ENCODE data around the gene ZMYM4. TPM values are rescaled to one million over a fixed set of nuclear protein-coding genes. Genes with fewer than 3 reads are reported as not detected.

Gene ZMYM4
- polyA plus RNA-seq, 1 donor (not counting 4 experiments of a cell fraction or from before 2014, with no cell fraction given), result 24.8 TPM

DNA sequence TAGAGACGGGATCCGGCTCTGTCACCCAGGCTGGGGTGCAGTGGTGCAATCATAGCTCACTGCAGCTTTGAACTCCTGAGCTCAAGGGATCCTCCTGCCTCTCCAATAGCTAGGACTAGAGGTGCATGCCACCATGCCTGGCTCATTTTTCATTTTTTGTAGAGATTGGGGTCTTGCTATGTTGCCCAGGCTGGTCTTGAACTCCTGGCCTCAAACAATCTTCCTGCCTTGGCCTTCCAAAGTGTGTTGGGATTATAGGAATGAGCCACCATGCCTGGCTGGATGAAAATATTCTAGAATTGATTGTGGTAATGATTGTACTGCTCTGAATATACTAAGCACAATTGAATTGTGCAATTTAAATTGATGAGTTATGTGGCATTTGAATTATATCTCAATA lies 21.9 kb downstream of the ZMYM4 start:
- Histone ChIP-seq H2AFZ (ENCODE audit: control insufficient read depth, low read length) (no peak overlapping the region), H4K20me1 (ENCODE audit: control insufficient read depth, extremely low read depth, insufficient read depth, low read length) (no peaks in the 10 kb centered on the region), H3K27ac (ENCODE audit: control insufficient read depth, insufficient read depth, low read length) (no peak overlapping the region), H3K27me3 (ENCODE audit: control insufficient read depth, extremely low read depth, insufficient read depth, low read length) (no peaks in the 10 kb centered on the region), H3K36me3 (ENCODE audit: control insufficient read depth in 2 of 2, extremely low read depth in 1 of 2, insufficient read depth in 2 of 2, low read length in 2 of 2) (peaks cover 0 to 2% of the 10 kb centered on the region in 2 experiments), H3K4me2 (ENCODE audit: control insufficient read depth, extremely low read depth, insufficient read depth, low read depth, low read length) (no peak overlapping the region), H3K9me1 (ENCODE audit: control insufficient read depth, extremely low read depth, insufficient read depth, low read length) (no peaks in the 10 kb centered on the region), H3K9ac (ENCODE audit: control insufficient read depth, extremely low read depth, insufficient read depth, low read length) (no peak overlapping the region), H3K4me1 (ENCODE audit: control insufficient read depth, extremely low read depth, insufficient read depth, low read length) (peaks cover 10% of the 10 kb centered on the region), H3K9me3 (ENCODE audit: control insufficient read depth, low read depth, low read length) (no peaks in the 10 kb centered on the region), H3K79me2 (ENCODE audit: control insufficient read depth, insufficient read depth, low read length) (peaks cover 29% of the 10 kb centered on the region), H3K4me3 (ENCODE audit: control insufficient read depth in 2 of 3, extremely low read depth in 1 of 3, insufficient read depth in 2 of 3, low read depth in 1 of 3, low read length in 3 of 3) (no peak overlapping the region)
- TF ChIP-seq, protein P1, sequence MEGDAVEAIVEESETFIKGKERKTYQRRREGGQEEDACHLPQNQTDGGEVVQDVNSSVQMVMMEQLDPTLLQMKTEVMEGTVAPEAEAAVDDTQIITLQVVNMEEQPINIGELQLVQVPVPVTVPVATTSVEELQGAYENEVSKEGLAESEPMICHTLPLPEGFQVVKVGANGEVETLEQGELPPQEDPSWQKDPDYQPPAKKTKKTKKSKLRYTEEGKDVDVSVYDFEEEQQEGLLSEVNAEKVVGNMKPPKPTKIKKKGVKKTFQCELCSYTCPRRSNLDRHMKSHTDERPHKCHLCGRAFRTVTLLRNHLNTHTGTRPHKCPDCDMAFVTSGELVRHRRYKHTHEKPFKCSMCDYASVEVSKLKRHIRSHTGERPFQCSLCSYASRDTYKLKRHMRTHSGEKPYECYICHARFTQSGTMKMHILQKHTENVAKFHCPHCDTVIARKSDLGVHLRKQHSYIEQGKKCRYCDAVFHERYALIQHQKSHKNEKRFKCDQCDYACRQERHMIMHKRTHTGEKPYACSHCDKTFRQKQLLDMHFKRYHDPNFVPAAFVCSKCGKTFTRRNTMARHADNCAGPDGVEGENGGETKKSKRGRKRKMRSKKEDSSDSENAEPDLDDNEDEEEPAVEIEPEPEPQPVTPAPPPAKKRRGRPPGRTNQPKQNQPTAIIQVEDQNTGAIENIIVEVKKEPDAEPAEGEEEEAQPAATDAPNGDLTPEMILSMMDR (optimal IDR thresholded peaks at IDR 0.05 in 1 of 3, IDR thresholded peaks at IDR 0.05 in 1 of 3, conservative IDR thresholded peaks at IDR 0.05 in 1 of 3; ENCODE audit: extremely low read depth in 1 of 3, insufficient read depth in 2 of 3, low read length in 3 of 3), result no peak
- TF ChIP-seq EZH2 (IDR thresholded peaks at IDR 0.05; ENCODE audit: low read length), result no peak
- no peak for FAIRE-seq
- dilution Hi-C loops (cut with MboI; ENCODE audit: extremely low pct_ligation_motif_present, low sequenced_read_pairs), result no loop called here
- no peak for DNase-seq (ENCODE audit: low read depth, low spot score)

DNA sequence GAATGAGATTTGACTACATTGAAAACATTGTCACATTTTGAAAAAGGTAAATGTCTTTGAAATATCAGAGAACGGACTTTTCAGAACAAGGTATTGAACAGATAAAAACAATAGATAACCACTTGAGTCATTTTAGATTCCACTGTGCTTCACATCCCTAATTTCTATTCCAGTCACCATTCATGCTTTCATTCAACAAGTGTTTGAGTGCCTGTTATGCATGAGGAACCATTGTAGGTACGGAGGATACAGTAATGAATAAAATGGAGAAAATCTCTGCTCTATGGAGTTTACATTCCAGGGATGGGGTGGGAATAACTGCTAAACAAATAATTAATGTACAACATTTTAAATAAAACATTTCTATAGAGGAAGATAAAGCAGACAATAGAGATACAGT lies 26.3 kb downstream of the ZMYM4 start:
- Histone ChIP-seq H3K4me3 (ENCODE audit: control insufficient read depth in 2 of 3, extremely low read depth in 1 of 3, insufficient read depth in 2 of 3, low read depth in 1 of 3, low read length in 3 of 3) (no peak overlapping the region), H2AFZ (ENCODE audit: control insufficient read depth, low read length) (no peak overlapping the region), H3K9ac (ENCODE audit: control insufficient read depth, extremely low read depth, insufficient read depth, low read length) (no peak overlapping the region), H3K36me3 (ENCODE audit: control insufficient read depth in 2 of 2, extremely low read depth in 1 of 2, insufficient read depth in 2 of 2, low read length in 2 of 2) (peaks cover 2 to 3% of the 10 kb centered on the region in 2 experiments), H3K27me3 (ENCODE audit: control insufficient read depth, extremely low read depth, insufficient read depth, low read length) (no peaks in the 10 kb centered on the region), H4K20me1 (ENCODE audit: control insufficient read depth, extremely low read depth, insufficient read depth, low read length) (no peaks in the 10 kb centered on the region), H3K27ac (ENCODE audit: control insufficient read depth, insufficient read depth, low read length) (no peak overlapping the region), H3K4me2 (ENCODE audit: control insufficient read depth, extremely low read depth, insufficient read depth, low read depth, low read length) (no peak overlapping the region), H3K4me1 (ENCODE audit: control insufficient read depth, extremely low read depth, insufficient read depth, low read length) (peaks cover 5% of the 10 kb centered on the region), H3K9me1 (ENCODE audit: control insufficient read depth, extremely low read depth, insufficient read depth, low read length) (no peaks in the 10 kb centered on the region), H3K9me3 (ENCODE audit: control insufficient read depth, low read depth, low read length) (no peaks in the 10 kb centered on the region), H3K79me2 (ENCODE audit: control insufficient read depth, insufficient read depth, low read length) (peaks cover 10% of the 10 kb centered on the region)
- DNase-seq (ENCODE audit: low read depth, low spot score) (no peak), FAIRE-seq (no peak)
- TF ChIP-seq, protein P1 (optimal IDR thresholded peaks at IDR 0.05 in 1 of 3, IDR thresholded peaks at IDR 0.05 in 1 of 3, conservative IDR thresholded peaks at IDR 0.05 in 1 of 3; ENCODE audit: extremely low read depth in 1 of 3, insufficient read depth in 2 of 3, low read length in 3 of 3), result no peak
- TF ChIP-seq EZH2 (IDR thresholded peaks at IDR 0.05; ENCODE audit: low read length), result no peak
- dilution Hi-C loops (cut with MboI; ENCODE audit: extremely low pct_ligation_motif_present, low sequenced_read_pairs), result no loop called here
